ENCODE results near the gene DUSP10.

Gene DUSP10

DNA sequence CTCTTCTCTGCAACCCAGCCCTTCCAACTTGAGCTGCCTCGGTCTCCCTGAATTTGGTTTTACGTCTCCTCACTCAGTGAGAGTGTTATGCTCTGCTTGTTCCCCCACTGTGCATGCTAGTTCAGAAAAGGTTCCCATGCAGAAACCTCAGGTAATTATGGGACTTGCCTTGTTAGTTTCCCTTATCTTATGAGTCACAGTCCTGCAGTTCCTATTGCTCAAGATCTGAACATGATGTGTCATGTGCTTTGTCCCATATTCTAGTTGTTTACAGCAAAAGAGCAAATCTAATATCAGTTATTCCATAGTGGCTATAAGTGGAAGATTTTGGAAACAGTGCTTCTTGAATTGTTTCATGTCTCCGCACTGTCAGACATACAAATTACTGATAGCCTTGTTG, 74.4 kb downstream of the DUSP10 start:
- peak overlapping the region; percentile 25 for H3K27ac ChIP-seq
- in situ Hi-C loops (cut with HindIII; ENCODE audit: low pct_ligation_motif_present, low sequenced_read_pairs) = no loop called here
- H3K4me3 ChIP-seq (ENCODE audit: low read depth, low read length) = no peak overlapping the region
- peak; percentile 68 for DNase-seq
- TF ChIP-seq, protein P1, sequence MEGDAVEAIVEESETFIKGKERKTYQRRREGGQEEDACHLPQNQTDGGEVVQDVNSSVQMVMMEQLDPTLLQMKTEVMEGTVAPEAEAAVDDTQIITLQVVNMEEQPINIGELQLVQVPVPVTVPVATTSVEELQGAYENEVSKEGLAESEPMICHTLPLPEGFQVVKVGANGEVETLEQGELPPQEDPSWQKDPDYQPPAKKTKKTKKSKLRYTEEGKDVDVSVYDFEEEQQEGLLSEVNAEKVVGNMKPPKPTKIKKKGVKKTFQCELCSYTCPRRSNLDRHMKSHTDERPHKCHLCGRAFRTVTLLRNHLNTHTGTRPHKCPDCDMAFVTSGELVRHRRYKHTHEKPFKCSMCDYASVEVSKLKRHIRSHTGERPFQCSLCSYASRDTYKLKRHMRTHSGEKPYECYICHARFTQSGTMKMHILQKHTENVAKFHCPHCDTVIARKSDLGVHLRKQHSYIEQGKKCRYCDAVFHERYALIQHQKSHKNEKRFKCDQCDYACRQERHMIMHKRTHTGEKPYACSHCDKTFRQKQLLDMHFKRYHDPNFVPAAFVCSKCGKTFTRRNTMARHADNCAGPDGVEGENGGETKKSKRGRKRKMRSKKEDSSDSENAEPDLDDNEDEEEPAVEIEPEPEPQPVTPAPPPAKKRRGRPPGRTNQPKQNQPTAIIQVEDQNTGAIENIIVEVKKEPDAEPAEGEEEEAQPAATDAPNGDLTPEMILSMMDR (IDR thresholded peaks at IDR 0.05; ENCODE audit: low read depth, low read length, missing control alignments) = no peak
- H3K36me3 ChIP-seq (replicated peaks) = no peaks in the 10 kb centered on the region
- no peaks in the 10 kb centered on the region for H3K27me3 ChIP-seq (replicated peaks)

DNA sequence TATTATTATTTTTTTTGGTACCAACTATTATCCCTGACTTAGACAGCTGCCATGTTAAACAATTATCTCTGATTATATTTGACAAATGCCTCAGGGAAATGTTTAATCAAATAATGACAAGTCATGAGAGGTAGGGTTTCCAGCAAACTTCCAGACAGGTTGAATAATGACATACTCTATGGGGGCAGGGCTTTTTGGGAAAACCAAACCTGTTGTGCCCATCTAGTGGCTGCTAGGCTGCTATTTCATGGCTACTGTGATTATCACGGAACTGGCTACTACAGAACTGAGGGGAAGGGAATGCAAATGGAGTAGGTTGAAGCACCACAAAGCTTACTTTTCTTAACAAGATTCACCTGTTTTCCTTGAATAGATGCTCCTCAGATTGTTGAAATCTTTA, 77.6 kb downstream of the DUSP10 start:
- no peaks in the 10 kb centered on the region for H3K36me3 ChIP-seq (replicated peaks)
- no peak overlapping the region for H3K4me3 ChIP-seq (ENCODE audit: low read depth, low read length)
- no peak overlapping the region for H3K27ac ChIP-seq
- H3K27me3 ChIP-seq (replicated peaks) = no peaks in the 10 kb centered on the region
- in situ Hi-C loops (cut with HindIII; ENCODE audit: low pct_ligation_motif_present, low sequenced_read_pairs) = no loop called here
- DNase-seq = no peak
- TF ChIP-seq, protein P1 (IDR thresholded peaks at IDR 0.05; ENCODE audit: low read depth, low read length, missing control alignments) = no peak

DNA sequence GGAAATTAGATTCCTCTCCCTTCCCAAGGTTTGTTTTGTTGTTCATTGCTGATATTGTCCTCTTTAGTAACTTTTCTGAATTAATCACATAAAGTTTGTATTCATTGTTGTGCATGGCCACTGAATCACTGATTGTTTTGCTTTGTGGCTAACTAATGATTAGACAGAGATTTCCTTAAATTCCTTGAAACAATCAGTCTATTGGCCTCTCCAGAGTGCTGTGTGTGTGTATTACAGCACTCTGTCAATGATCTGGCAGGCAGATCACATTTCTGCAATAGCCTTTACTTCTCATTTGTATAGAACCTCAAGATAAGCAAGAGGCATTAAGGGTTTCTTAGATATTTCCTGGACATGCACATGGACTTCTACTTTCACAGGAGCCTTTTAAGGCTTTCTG, 78.6 kb downstream of the DUSP10 start:
- TF ChIP-seq, protein P1 (IDR thresholded peaks at IDR 0.05; ENCODE audit: low read depth, low read length, missing control alignments) = no peak
- no peaks in the 10 kb centered on the region for H3K27me3 ChIP-seq (replicated peaks)
- in situ Hi-C loops (cut with HindIII; ENCODE audit: low pct_ligation_motif_present, low sequenced_read_pairs) = no loop called here

DNA sequence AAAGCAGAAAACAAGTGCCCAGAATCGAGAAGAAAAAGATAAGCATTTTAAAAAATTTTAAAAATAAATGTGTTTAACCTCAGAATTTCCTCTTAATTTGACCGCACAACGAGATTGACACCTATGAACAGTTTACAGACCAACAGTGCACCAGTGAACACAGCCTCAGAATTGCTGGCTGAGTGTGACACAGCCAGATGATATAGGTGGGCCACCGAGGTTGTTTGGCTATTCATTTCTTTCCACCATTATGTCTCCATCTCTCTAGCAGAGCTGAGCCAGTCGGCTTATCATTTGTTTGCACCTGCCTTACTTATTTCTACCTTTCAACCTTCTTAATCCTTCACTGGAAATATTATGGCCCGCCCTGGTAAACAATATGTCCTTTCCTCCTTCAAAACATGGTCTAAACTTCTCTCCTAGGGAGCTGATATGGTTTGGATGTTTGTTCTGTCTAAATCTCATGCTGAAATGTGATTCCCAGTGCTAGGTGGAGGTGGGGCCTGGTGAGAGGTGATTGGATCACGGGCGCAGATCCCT, 86.1 kb downstream of the DUSP10 start:
- in situ Hi-C loops (cut with HindIII; ENCODE audit: low pct_ligation_motif_present, low sequenced_read_pairs) = no loop called here
- TF ChIP-seq, protein P1 (IDR thresholded peaks at IDR 0.05; ENCODE audit: low read depth, low read length, missing control alignments) = no peak
- DNase-seq = no peak
- Histone ChIP-seq H3K27me3 (replicated peaks) (no peaks in the 10 kb centered on the region), H3K4me3 (ENCODE audit: low read depth, low read length) (no peak overlapping the region), H3K36me3 (replicated peaks) (no peaks in the 10 kb centered on the region), H3K27ac (no peak overlapping the region)

More for the DNA sequence above, 78.6 kb downstream of the DUSP10 start:
- Histone ChIP-seq H3K27ac (no peak overlapping the region), H3K4me3 (ENCODE audit: low read depth, low read length) (no peak overlapping the region), H3K36me3 (replicated peaks) (no peaks in the 10 kb centered on the region)
- DNase-seq = peak; percentile 11
